Panc1 (cell line): ENCODE measurements around the gene TPSB2. TPM values are rescaled to one million over a fixed set of nuclear protein-coding genes. Genes with fewer than 3 reads are reported as not detected.

Source experiments
- ATAC-seq: fragments of 200-7000 bp; cut with Tn5 transposase; 2 replicates; pipeline ENCODE4 v1.9.1; 2020; ENCODE audit warnings: mild to moderate bottlenecking, moderate library complexity
- BruUV-seq: library from RNA; stranded (reverse); fragments of 400-500 nt; replicated peaks from 2 replicates; lab custom pipeline; 2021; lab: Mats Ljungman, UMichigan
- CTCF ChIA-PET: fragments of 300-600 bp; sonication (Branson Sonifier 250); formaldehyde crosslinking; loops from one replicate; lab custom pipeline; 2022; ENCODE audit warnings: antibody characterized with exemption; lab: Charles Lee
- POLR2A ChIA-PET: fragments of 300-600 bp; sonication (Branson Sonifier 250); formaldehyde crosslinking; loops from one replicate; lab custom pipeline; 2022; ENCODE audit warnings: antibody characterized with exemption; lab: Charles Lee
- DNase-seq: peaks from one replicate; pipeline ENCODE4 v3.0.0-alpha.2; 2010; ENCODE audit warnings: low read depth, low spot score
- H3K27ac ChIP-seq: 2 replicates; pipeline ENCODE4 v1.5.1; 2011; ENCODE audit warnings: mild to moderate bottlenecking, low read length, inconsistent platforms
- H3K27me3 ChIP-seq: fragments of 200-500 bp; sonication (Bioruptor generic); 2 replicates; pipeline ENCODE4 v1.6.0; 2014; ENCODE audit warnings: low read length, inconsistent platforms; ENCODE audit not compliant: control insufficient read depth, insufficient read depth
- H3K36me3 ChIP-seq: fragments of 200-500 bp; sonication (Bioruptor generic); 2 replicates; pipeline ENCODE4 v1.5.1; 2014; ENCODE audit warnings: inconsistent platforms, mild to moderate bottlenecking, low read length, moderate library complexity; ENCODE audit not compliant: control insufficient read depth, insufficient read depth
- H3K4me1 ChIP-seq: 2 replicates; pipeline ENCODE4 v1.5.1; 2011; ENCODE audit warnings: inconsistent platforms, mild to moderate bottlenecking, low read length, moderate library complexity; ENCODE audit not compliant: control insufficient read depth, insufficient read depth
- H3K4me3 ChIP-seq, 2 experiments: 2 replicates each; pipeline ENCODE4 v1.5.1; 2011 to 2012; ENCODE audit warnings: low read depth in 2 of 2, low read length in 2 of 2, mild to moderate bottlenecking in 2 of 2, inconsistent platforms in 1 of 2, moderate library complexity in 1 of 2
- H3K9me3 ChIP-seq: fragments of 200-500 bp; sonication (Bioruptor generic); 2 replicates; pipeline ENCODE4 v1.5.1; 2014; ENCODE audit warnings: low read depth, mild to moderate bottlenecking, inconsistent platforms, low read length, moderate library complexity; ENCODE audit not compliant: control insufficient read depth, insufficient read depth
- POLR2AphosphoS5 ChIP-seq: IDR thresholded peaks from 2 replicates; pipeline ENCODE4 v1.6.1; 2012; ENCODE audit warnings: mild to moderate bottlenecking, low read depth, low read length, moderate library complexity
- SIN3A ChIP-seq: IDR thresholded peaks from 2 replicates; pipeline ENCODE4 v1.6.1; 2012; ENCODE audit warnings: low read depth, mild to moderate bottlenecking, low read length, moderate library complexity, borderline replicate concordance; ENCODE audit not compliant: insufficient read depth
- TCF7L2 ChIP-seq: IDR thresholded peaks from 2 replicates; pipeline ENCODE4 v1.6.1; 2011; ENCODE audit warnings: mild to moderate bottlenecking, low read depth, low read length, inconsistent platforms
- in situ Hi-C: cut with HindIII; loops from 2 replicates; pipeline ENCODE4 v1.10.0; 2016; ENCODE audit warnings: low sequenced_read_pairs, low pct_unique_long_range_greater_than_20kb
- intact Hi-C: fragments of 100-400 bp; cut with micrococcal nuclease; formaldehyde crosslinking; loops from one replicate; pipeline ENCODE4 v1.10.0; 2022; ENCODE audit not compliant: unreplicated experiment
- total RNA-seq: library from RNA; stranded (reverse); gene quantifications from one replicate; pipeline ENCODE4 v1.2.1, GENCODE V29; 2021; ENCODE audit not compliant: unreplicated experiment
- TF ChIP-seq, protein P1 (sequence below): fragments of 450-650 bp; IDR thresholded peaks from 2 replicates; pipeline ENCODE4 v1.5.1; 2017; ENCODE audit warnings: mild to moderate bottlenecking
- TF ChIP-seq, protein P2 (sequence below), 2 experiments: IDR thresholded peaks; 2 replicates each; pipeline ENCODE4 v1.6.1; 2011 to 2012; ENCODE audit warnings: low read depth in 2 of 2, control low read depth in 1 of 2, low read length in 1 of 2, mild to moderate bottlenecking in 1 of 2, moderate library complexity in 1 of 2; ENCODE audit not compliant: insufficient read depth in 1 of 2

The TPSB2 gene
- total RNA-seq, 1 experiment from 2014 or later: 0.57 TPM

DNA sequence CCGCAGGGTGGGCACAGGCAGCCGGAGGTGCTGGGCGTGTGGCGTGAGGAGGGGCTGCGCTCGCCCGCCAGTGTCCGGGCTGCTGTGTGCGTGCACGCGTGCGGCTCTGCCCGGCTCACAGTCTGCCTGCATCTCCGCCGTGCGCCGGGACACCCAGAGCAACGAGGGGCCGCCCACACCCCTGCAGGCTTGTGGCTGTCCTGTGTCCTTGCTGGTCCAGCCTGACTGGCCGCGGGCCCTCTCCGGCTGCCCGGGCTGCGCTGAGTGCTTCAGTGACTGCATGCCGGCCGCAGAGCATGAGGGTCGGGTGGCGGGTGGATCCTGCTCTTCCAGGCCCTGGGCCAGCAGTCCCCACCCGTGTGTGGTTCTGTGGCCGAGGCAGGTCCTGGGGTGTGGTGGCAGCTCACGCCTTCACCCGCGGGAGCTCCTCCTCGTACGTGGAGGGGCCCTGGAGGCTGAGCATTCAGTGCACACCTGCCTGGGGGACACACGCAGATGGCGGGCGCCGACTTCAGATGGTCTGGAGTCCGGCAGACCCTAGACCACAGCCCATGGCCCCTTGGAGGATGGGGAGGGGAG, 17.3 kb downstream of the TPSB2 start:
- in situ Hi-C loops: no loop called here
- Histone ChIP-seq H3K9me3 (no peaks in the 10 kb centered on the region), H3K4me1 (no peaks in the 10 kb centered on the region), H3K27ac (no peak overlapping the region), H3K4me3 (no peak overlapping the region), H3K27me3 (no peaks in the 10 kb centered on the region), H3K36me3 (no peaks in the 10 kb centered on the region; the same call in 1 of the 2 replicates)
- ATAC-seq: no peak
- no peak for DNase-seq
- ChIA-PET CTCF (no interaction called here), POLR2A (no interaction called here)
- intact Hi-C loops: no loop called here
- TF ChIP-seq SIN3A (no peak), TCF7L2 (no peak), POLR2AphosphoS5 (no peak)
- TF ChIP-seq, protein P1, sequence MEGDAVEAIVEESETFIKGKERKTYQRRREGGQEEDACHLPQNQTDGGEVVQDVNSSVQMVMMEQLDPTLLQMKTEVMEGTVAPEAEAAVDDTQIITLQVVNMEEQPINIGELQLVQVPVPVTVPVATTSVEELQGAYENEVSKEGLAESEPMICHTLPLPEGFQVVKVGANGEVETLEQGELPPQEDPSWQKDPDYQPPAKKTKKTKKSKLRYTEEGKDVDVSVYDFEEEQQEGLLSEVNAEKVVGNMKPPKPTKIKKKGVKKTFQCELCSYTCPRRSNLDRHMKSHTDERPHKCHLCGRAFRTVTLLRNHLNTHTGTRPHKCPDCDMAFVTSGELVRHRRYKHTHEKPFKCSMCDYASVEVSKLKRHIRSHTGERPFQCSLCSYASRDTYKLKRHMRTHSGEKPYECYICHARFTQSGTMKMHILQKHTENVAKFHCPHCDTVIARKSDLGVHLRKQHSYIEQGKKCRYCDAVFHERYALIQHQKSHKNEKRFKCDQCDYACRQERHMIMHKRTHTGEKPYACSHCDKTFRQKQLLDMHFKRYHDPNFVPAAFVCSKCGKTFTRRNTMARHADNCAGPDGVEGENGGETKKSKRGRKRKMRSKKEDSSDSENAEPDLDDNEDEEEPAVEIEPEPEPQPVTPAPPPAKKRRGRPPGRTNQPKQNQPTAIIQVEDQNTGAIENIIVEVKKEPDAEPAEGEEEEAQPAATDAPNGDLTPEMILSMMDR: no peak
- TF ChIP-seq, protein P2, sequence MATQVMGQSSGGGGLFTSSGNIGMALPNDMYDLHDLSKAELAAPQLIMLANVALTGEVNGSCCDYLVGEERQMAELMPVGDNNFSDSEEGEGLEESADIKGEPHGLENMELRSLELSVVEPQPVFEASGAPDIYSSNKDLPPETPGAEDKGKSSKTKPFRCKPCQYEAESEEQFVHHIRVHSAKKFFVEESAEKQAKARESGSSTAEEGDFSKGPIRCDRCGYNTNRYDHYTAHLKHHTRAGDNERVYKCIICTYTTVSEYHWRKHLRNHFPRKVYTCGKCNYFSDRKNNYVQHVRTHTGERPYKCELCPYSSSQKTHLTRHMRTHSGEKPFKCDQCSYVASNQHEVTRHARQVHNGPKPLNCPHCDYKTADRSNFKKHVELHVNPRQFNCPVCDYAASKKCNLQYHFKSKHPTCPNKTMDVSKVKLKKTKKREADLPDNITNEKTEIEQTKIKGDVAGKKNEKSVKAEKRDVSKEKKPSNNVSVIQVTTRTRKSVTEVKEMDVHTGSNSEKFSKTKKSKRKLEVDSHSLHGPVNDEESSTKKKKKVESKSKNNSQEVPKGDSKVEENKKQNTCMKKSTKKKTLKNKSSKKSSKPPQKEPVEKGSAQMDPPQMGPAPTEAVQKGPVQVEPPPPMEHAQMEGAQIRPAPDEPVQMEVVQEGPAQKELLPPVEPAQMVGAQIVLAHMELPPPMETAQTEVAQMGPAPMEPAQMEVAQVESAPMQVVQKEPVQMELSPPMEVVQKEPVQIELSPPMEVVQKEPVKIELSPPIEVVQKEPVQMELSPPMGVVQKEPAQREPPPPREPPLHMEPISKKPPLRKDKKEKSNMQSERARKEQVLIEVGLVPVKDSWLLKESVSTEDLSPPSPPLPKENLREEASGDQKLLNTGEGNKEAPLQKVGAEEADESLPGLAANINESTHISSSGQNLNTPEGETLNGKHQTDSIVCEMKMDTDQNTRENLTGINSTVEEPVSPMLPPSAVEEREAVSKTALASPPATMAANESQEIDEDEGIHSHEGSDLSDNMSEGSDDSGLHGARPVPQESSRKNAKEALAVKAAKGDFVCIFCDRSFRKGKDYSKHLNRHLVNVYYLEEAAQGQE (IDR thresholded peaks at IDR 0.05; ENCODE audit: insufficient read depth in 1 of 2, low read depth in 2 of 2, low read length in 1 of 2): no peak
- BruUV-seq: no TSS peak

DNA sequence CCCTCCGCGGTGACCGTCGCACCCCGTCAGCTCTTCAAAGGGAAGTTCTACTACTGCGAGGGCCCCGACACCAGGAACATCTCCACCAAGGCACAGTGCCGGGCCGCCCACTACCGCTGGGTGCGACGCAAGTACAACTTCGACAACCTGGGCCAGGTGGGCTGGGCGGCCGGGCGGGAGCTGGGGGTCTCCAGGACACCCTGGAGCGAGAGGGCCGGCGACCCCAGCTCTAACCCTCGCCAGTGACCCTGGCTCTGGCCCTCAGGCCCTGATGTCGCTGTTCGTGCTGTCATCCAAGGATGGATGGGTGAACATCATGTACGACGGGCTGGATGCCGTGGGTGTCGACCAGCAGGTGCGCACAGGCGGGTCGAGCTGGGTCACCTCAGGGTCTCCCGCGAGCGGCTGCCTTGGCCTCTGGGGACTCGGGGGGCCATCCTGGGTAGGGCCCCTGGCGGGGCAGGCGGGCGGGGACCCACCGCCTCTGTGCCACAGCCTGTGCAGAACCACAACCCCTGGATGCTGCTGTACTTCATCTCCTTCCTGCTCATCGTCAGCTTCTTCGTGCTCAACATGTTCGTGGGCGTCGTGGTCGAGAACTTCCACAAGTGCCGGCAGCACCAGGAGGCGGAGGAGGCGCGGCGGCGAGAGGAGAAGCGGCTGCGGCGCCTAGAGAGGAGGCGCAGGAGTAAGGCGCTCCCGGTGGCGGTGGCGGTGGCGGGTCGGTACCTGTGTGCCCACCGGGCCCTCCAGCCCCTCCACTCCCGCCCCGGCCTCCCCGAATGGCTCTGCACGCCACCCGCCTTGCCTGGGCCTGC, 18.3 kb downstream of the TPSB2 start:
- in situ Hi-C loops: no loop called here
- H3K27me3 ChIP-seq: no peaks in the 10 kb centered on the region
- TF ChIP-seq, protein P2 (IDR thresholded peaks at IDR 0.05; ENCODE audit: insufficient read depth in 1 of 2, low read depth in 2 of 2, low read length in 1 of 2): no peak
- TF ChIP-seq TCF7L2 (no peak), POLR2AphosphoS5 (no peak), SIN3A (no peak)
- TF ChIP-seq, protein P1: no peak
- intact Hi-C loops: no loop called here
- no TSS peak for BruUV-seq
- H3K36me3 ChIP-seq: no peaks in the 10 kb centered on the region; the same call in 1 of the 2 replicates
- DNase-seq (no peak), ATAC-seq (no peak)
- no peak overlapping the region for H3K4me3 ChIP-seq
- ChIA-PET CTCF (interaction anchor here (0.6 kb wide), 2 partner anchors 174 to 687 kb away, joined by 4 to 7 read pairs; no protein-coding TSS in a partner anchor), POLR2A (no interaction called here)
- H3K27ac ChIP-seq: no peak overlapping the region
- no peaks in the 10 kb centered on the region for H3K9me3 ChIP-seq
- no peaks in the 10 kb centered on the region for H3K4me1 ChIP-seq
